SK-N-SH treated with all-trans-retinoic acid at 6 μM for 48 hours (cell line): ENCODE measurements around the gene APOC3.

Source experiments
- RARB ChIP-seq: fragments of 250-450 bp; sonication (Bioruptor Pico); IDR thresholded peaks from 2 replicates; pipeline ENCODE4 v1.8.0; 2021; ENCODE audit warnings: mild to moderate bottlenecking, moderate library complexity
- TCF4 ChIP-seq: fragments of 250-450 bp; sonication (Bioruptor Pico); IDR thresholded peaks from 2 replicates; pipeline ENCODE4 v1.8.0; 2021; ENCODE audit warnings: mild to moderate bottlenecking, moderate library complexity, borderline replicate concordance
- ZNF70 ChIP-seq: fragments of 450-650 bp; formaldehyde crosslinking; IDR thresholded peaks from 2 replicates; pipeline ENCODE4 v1.5.0; 2020; ENCODE audit warnings: mild to moderate bottlenecking, moderate library complexity
- TF ChIP-seq, protein P1 (sequence below): fragments of 250-450 bp; sonication (Bioruptor Pico); IDR thresholded peaks from 2 replicates; pipeline ENCODE4 v1.8.0; 2020; ENCODE audit warnings: mild to moderate bottlenecking, moderate library complexity, borderline replicate concordance

DNA sequence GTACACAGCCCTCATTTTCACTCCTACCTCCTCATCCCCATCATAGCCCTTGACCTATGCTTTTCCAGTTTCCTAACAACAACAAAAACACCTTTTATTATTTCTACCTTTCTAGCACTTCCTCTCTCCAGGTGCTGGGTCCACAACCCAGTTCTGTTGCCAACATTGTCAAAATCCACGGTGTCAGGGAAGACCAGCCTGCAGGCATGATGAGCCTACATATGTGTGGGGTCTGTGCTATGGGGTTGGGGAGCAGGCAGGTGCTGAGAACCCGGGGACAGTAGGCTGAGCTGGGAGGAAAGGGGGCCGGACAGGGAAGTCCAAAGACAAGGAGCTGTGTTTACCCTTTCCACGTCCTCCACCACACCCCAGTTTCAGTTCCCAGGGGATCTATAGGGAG, 41.2 kb upstream of the APOC3 start:
- TF ChIP-seq RARB (no peak), ZNF70 (no peak), TCF4 (CRISPR knock-in tag) (no peak)
- TF ChIP-seq, protein P1, sequence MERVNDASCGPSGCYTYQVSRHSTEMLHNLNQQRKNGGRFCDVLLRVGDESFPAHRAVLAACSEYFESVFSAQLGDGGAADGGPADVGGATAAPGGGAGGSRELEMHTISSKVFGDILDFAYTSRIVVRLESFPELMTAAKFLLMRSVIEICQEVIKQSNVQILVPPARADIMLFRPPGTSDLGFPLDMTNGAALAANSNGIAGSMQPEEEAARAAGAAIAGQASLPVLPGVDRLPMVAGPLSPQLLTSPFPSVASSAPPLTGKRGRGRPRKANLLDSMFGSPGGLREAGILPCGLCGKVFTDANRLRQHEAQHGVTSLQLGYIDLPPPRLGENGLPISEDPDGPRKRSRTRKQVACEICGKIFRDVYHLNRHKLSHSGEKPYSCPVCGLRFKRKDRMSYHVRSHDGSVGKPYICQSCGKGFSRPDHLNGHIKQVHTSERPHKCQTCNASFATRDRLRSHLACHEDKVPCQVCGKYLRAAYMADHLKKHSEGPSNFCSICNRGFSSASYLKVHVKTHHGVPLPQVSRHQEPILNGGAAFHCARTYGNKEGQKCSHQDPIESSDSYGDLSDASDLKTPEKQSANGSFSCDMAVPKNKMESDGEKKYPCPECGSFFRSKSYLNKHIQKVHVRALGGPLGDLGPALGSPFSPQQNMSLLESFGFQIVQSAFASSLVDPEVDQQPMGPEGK (CRISPR knock-in tag), result no peak
